ENCODE results near the gene RHBG.
A peak's percentile ranks its signal among the peaks of the same experiment; 100 is the strongest.
"Not testable (repeated sequence)": the region's sequence is repeated elsewhere in the genome, so short reads cannot be mapped to it uniquely, and the experiment has no call there.

RHBG gene, protein sequence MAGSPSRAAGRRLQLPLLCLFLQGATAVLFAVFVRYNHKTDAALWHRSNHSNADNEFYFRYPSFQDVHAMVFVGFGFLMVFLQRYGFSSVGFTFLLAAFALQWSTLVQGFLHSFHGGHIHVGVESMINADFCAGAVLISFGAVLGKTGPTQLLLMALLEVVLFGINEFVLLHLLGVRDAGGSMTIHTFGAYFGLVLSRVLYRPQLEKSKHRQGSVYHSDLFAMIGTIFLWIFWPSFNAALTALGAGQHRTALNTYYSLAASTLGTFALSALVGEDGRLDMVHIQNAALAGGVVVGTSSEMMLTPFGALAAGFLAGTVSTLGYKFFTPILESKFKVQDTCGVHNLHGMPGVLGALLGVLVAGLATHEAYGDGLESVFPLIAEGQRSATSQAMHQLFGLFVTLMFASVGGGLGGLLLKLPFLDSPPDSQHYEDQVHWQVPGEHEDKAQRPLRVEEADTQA

DNA sequence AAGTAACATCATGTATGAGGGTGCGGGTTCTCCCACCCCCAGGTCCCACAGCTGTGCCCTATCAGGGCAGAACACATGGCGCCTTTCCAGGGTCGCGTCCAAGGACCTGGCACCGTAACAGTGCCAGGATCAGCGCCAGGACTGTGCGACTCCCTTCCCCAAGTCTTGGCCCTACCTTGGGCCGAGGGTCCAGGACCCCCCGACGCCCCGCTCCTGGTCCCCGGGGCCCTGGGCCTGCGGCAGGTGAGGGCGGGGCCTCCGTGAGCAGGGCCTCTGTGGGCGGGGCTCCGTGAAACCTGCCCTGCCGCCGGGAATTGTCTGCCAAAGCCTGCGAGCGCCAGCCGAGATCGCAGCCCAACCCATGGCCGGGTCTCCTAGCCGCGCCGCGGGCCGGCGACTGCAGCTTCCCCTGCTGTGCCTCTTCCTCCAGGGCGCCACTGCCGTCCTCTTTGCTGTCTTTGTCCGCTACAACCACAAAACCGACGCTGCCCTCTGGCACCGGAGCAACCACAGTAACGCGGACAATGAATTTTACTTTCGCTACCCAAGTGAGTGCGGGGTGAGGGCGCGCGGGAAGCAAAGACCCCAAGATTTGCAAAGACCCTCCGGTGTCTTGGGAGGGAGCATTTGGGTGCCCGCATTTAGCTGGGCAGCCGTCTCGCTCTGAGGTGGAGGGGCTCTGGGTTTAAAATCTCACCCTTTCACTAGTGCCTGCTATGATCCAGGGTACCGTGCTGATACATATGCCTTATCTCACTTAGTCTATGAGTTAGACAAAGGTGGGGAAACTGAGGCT lies at the start of gene RHBG:
Gene RHBG, plus strand, starts transcription at position 323 of the 796 bp plus-strand sequence. Its CDS starts 39 bp downstream, at position 362.
- DNase-seq (ENCODE audit: low spot score), result peak; percentile 46

DNA sequence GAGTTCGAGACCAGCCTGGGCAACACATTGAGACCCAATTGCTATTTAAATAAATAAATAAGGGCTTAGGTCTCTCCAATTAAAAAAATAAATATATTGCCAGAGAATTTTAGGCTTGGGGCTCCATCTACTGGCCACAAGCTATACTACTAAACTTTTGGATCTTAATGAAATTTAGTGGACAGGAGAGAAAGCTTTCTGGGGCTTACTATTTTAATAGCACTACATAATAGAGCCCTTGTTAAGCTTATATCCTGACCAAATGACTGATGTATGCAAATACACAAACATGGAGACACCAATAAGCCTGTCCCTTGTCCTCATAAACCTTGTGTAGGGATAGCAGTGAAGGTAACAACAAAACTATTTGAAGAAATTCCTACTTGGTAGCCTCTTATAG lies 49.3 kb upstream of the RHBG start:
- peak; percentile 51 for DNase-seq (ENCODE audit: low spot score)

- DNase-seq (ENCODE audit: low spot score), result no peak
Measured at GRCh38 chr1:156320560-156320959, 48.5 kb upstream of the RHBG start.

DNA sequence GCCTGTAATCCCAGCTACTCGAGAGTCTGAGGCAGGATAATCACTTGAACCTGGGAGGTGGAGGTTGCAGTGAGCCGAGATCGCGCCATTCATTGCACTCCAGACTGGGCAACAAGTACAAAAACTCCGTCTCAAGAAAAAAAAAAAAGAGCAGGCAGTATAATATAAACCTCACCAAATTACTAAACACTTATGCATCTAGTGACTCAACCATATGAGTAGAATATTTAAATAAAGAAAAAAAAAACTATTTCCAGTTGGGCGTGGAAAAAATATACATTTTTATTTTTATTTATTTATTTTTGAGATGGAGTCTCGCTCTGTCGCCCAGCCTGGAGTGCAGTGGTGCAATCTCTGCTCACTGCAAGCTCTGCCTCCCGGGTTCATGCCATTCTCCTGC lies 45.8 kb upstream of the RHBG start:
- not testable (repeated sequence) for DNase-seq (ENCODE audit: low spot score)

- no peak for DNase-seq (ENCODE audit: low spot score)
Measured at GRCh38 chr1:156336242-156336641, 32.8 kb upstream of the RHBG start.

DNA sequence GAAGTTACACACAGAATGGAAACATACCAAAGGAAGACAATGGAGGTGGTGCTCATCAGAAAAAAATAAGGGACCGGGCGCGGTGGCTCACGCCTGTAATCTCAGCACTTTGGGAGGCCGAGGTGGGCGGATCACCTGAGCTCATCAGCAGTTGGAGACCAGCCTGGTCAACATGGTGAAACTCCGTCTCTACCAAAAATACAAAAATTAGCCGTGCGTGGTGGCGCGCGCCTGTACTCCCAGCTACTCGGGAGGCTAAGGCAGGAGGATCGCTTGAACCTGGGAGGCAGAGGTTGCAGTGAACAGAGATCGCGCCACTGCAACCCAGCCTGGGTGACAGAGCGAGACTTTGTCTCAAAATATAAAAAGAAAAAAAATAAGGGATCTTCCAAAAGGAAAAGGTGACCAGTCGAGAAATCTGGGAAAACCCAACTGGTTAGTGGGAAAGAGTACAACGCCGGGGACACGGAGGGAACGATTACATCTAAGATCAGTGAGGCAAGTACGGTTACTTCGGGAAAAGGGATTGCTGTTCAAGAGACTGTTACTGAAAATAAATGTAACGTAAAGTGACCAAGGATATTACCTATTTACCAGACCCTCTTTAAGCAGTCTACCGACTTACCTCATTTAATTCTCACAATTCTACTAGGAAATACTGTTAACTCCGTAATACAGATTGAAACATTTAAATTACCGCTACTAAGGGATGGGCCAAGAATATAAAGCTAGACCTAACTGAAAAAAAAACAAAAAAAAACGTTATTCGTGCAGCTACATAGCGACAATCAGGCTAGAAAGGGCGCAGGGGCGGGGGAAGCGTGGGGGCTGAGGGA lies 31.7 kb upstream of the RHBG start:
- peak; percentile 13 for DNase-seq (ENCODE audit: low spot score)

GRCh38 chr1:156337888-156338179 lies 31.2 kb upstream of the RHBG start:
- no peak for DNase-seq (ENCODE audit: low spot score)

DNA sequence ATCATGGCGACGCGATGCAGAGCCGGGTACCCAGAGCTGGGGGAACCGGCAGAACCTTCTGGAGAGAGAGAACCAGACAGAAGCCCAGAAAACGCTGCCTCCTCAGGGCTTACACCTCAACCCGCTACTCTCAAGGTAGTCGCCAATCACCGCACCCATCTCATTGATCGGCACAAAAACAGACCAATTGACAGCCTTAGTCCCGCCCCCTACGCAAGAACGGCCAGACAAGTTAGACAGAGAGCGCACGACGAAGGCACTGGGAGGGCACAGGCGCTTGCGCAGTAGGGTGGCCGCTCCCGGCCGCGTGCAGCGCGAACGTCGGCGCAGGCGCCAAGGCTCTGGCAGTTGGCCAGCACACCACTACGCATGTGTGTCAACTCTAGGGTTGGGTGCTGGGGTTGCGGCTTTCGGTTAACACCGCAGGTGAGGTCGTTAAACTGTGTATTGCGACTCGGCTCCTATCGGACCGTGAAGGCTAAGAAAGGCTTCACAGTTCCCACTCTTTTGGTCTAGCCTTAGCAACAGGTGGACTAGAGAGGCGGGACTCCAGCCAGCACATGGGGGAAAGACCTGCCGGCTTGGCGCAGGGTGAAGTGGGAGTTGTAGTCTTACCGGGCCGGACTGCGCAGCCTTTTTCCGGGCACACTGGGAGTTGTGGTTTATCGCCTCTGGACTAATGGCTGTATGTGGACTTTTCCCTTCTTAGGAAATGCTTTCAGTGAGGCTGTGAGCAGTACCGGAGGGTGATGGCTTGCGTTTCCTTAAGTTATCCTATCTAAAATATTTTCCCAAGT lies 30.6 kb upstream of the RHBG start, which contains the start of the genes CCT3 and TSACC:
Gene CCT3, minus strand, starts transcription at position 113 of the 797 bp plus-strand sequence. Its CDS starts 108 bp downstream, at position 5.
Gene TSACC, plus strand, starts transcription at position 347 of the 797 bp plus-strand sequence. CDS start 1,232 bp downstream, outside the sequence.
- DNase-seq (ENCODE audit: low spot score), result peak; percentile 99

- no peak for DNase-seq (ENCODE audit: low spot score)
Measured at GRCh38 chr1:156342166-156342955, 26.6 kb upstream of the RHBG start.

DNA sequence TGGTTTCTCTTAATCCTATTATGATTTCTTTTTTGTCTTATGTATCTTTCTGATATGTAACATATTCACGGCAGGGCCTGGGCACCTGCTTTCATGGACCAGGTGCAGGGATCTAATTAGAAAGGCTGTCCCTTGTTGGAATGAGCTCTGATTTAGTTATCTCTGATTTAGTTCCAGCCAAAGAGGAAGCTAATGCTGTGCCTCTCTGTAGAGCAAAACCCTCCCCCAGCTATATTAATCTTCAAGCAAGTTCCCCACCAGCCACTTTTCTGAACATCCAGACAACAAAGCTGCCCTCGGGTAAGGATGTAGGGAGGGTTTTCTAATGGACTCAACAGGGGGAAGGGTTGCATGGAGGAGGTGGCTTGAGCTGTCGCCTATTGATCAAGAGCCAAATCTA lies 24.6 kb upstream of the RHBG start:
- no peak for DNase-seq (ENCODE audit: low spot score)

DNA sequence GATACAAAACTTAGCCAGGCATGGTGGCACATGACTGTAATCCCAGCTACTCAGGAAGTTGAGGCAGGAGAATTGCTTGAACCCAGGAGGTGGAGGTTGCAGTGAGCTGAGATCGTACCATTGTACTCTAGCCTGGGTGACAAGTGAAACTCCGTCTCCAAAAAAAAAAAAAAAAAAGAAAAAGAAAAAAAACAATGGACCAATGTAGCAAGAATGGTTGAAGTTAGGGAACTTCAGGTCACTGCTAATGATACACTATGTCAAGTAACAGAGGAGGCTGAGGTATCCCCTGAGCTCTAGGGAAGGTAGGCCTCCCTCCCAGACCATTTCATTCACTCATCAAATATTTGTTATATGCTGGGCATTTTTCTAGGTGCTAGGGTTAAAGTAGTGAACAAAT lies 23.0 kb upstream of the RHBG start:
- not testable (repeated sequence) for DNase-seq (ENCODE audit: low spot score)

DNA sequence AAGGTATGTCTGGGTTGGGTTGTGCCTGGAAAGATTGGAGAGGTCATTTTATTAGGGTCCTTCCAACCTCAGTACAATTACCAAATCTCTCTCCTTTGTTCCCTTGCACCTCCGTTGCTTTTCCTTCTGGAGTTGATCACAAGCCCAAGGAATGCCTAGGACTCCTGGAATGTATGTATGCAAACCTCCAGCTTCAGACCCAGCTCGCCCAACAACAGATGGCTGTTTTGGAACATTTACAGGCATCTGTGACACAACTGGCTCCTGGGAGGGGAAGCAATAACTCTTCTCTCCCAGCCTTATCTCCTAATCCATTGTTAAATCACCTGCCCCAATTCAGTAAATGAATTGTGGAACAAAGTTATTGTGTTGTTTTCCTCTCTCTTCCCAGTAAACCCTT lies 22.4 kb upstream of the RHBG start:
- DNase-seq (ENCODE audit: low spot score), result peak; percentile 82

GRCh38 chr1:156347331-156347730 lies 21.7 kb upstream of the RHBG start:
- DNase-seq (ENCODE audit: low spot score), result peak; percentile 66

- DNase-seq (ENCODE audit: low spot score), result not testable (repeated sequence)
Measured at GRCh38 chr1:156352481-156352880, 16.5 kb upstream of the RHBG start.

DNA sequence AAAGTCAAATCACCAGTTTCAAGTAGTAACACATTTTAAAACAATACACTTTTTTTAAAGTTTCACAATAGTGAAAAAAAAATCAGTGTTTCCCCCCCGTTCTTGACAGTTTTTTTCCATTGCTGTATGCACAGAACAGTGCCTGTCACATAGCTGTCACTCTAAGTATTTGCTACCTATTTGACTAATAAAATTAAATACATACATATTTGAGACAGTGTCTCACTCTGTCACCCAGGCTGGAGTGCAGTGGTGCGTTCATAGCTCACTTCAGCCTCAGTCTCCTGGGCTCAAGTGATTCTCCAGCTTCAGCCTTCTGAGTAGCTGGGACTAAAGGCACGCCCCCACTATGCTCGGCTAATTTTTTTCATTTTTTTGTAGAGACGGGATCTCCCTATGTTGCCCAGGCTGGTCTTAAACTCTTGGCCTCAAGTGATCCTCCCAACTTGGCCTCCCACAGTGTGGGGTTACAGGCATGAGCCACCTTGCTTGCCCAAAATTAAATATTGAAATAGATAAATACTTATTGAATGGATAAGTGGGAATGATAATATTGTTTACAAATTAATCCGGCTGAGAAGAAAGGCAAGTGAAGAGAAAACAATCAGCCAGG lies 12.6 kb upstream of the RHBG start:
- DNase-seq (ENCODE audit: low spot score), result no peak

- DNase-seq (ENCODE audit: low spot score), result peak; percentile 59
Measured at GRCh38 chr1:156356875-156357534, 12.0 kb upstream of the RHBG start.

- DNase-seq (ENCODE audit: low spot score), result no peak
Measured at GRCh38 chr1:156357977-156358376, 11.0 kb upstream of the RHBG start.

GRCh38 chr1:156358641-156359040 lies 10.4 kb upstream of the RHBG start:
- DNase-seq (ENCODE audit: low spot score), result no peak

DNA sequence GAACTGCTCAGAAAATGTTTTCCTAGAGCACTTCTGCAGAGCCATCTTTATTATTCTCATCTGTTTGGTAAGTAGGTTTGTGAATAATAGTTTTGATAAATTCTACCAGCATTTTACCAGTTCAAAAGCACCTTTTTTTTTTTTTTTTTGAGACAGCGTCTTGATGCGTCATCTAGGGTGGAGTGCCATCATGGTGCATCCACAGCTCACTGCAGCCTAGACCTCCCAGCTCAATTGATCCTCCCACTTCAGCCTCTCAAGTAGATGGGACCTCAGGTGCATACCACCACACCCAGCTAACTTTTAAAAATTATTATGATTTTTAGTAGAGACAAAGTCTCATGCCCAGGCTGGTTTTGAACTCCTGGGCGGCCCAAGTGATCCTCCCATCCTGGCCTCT lies 9.8 kb upstream of the RHBG start:
- no peak for DNase-seq (ENCODE audit: low spot score)
